Astrocyte of the cerebellum (primary cell): ENCODE results near the gene MAPK7.

ENCODE experiments used
- DNase-seq: peaks from one replicate; pipeline ENCODE4 v3.0.0-alpha.2; 2011; ENCODE audit warnings: low read depth
- H3K4me3 ChIP-seq: 2 replicates; pipeline ENCODE4 v1.5.1; 2011; ENCODE audit warnings: mild to moderate bottlenecking, low read depth, low read length, moderate library complexity
- CTCF ChIP-seq: IDR thresholded peaks from 2 replicates; pipeline ENCODE4 v1.5.1; 2012; ENCODE audit warnings: low read length, low read depth, moderate library complexity, mild to moderate bottlenecking; ENCODE audit errors: missing control alignments
- in situ Hi-C: cut with HindIII; loops from 2 replicates; pipeline ENCODE4 v1.10.0; 2017; ENCODE audit warnings: low sequenced_read_pairs

MAPK7 gene

GRCh38 chr17:19405114-19405513, 26.8 kb downstream of the MAPK7 start:
- DNase-seq = no peak
- no peak for TF ChIP-seq CTCF
- no peak overlapping the region for H3K4me3 ChIP-seq
- in situ Hi-C loops = no loop called here

DNA sequence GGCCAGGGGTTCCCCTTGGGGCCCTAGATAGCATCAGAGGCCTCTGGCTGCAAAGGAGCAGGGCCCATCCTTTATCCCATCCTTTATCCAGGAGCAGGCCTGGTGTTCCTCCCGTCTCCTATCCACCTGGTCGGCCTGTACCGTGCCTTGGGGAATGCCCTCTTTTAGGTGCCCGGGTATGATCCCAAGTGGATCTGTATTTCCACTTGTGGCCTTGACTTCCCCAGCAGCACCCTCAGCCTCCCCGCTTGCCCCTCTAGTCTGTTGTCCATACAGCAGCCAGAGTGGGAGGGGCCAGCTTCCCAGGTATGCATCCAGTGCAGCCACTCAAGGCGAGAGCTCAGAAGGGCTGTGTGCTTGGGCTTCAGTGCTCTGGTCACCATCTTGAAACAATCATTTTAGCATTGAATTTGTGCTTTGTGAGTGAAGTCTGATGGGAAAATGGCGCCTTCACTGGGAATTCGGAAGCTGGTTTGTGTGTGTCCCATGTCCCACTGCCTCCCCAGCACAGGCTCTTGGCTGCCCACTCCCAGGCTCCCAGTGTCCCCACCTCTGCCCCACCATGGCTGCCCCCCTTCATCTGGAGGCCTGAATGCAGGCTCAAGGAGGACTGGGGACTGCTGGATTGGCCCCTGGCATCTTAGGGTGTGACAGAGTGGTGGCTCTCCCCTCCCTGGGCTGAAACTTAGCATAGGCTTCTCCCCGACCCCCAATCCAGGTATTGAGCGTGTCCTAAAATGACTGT, 29.5 kb downstream of the MAPK7 start:
- in situ Hi-C loops = no loop called here
- no peak for DNase-seq
- no peak overlapping the region for H3K4me3 ChIP-seq
- TF ChIP-seq CTCF = no peak

GRCh38 chr17:19408346-19408710, 30.0 kb downstream of the MAPK7 start:
- DNase-seq = no peak
- no peak for TF ChIP-seq CTCF
- no peak overlapping the region for H3K4me3 ChIP-seq
- in situ Hi-C loops = no loop called here

DNA sequence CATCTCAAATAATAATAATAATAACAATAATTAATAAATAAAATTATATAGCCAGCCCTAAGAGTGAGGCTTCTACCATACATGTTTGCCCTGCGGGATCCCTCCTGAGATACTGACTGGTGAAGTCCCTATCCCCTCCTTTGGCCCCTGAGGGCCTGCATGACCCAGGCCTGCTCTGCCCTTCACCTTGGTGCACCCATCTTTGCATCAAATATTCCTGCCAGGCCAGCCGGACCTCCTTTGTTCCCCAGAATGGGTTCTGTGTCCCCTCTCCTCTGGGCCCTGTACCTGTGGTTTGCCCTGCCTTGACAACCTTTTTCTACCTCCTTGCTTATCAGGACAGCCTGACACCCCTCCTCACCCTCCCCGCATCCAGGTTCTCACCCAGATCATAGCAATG, 30.8 kb downstream of the MAPK7 start:
- TF ChIP-seq CTCF = no peak
- no peak for DNase-seq
- H3K4me3 ChIP-seq = no peak overlapping the region
- in situ Hi-C loops = no loop called here

DNA sequence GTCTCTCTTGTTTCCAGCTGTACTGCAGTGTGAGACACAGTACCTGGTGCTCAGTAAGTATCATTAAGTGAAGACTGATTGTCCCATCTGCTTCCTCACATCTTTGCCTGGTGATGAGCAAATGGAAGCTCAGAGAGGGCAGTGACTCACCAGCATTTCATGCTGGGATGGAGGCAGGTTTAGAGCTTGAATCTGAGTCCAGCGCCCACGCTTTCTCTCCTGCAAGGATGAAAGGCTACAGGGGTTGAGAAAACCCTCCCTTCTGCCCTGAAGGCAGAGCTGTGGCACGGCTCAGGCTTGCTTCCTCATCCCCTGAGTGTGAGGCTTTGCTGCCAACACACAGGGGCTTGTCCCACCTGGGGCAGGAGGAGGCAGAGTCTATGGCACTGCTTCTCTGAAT, 31.2 kb downstream of the MAPK7 start:
- TF ChIP-seq CTCF = no peak
- no peak overlapping the region for H3K4me3 ChIP-seq
- peak; percentile 28 for DNase-seq
- in situ Hi-C loops = no loop called here

DNA sequence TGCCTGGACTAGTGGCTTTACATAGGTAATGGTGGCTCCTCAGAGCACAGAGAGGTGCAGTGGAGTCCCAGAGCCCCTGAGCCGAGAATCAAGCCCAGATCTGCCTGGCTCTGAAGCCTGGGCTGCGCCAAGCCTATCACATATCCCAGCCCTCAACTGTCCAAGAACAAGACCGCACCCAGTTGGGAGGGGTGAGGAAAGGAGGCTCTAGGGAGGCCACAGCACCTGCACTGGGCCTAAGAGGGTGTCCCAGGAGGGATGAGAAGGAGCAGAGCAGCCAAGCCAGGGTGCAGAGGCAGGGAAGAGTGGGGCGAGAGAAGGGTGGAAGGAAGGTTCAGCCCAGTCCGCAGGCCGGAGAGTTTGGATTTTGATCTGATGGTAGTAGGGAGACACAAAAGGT, 31.8 kb downstream of the MAPK7 start:
- in situ Hi-C loops = no loop called here
- DNase-seq = no peak
- no peak overlapping the region for H3K4me3 ChIP-seq
- no peak for TF ChIP-seq CTCF
